A673 (cell line): ENCODE data around the gene PTPN14. TPM values are rescaled to one million over a fixed set of nuclear protein-coding genes. Genes with fewer than 3 reads are reported as not detected.
A peak's percentile ranks its signal among the peaks of the same experiment; 100 is the strongest.

Experiments used
- BruUV-seq: library from RNA; stranded (reverse); fragments of 400-500 nt; replicated peaks from 2 replicates; lab custom pipeline; 2021; lab: Mats Ljungman, UMichigan
- CTCF ChIA-PET: fragments of 300-600 bp; sonication (Branson Sonifier 250); formaldehyde crosslinking; loops from one replicate; lab custom pipeline; 2022; ENCODE audit warnings: antibody characterized with exemption; lab: Charles Lee
- POLR2A ChIA-PET: fragments of 300-600 bp; sonication (Branson Sonifier 250); formaldehyde crosslinking; loops from one replicate; lab custom pipeline; 2022; ENCODE audit warnings: antibody characterized with exemption; ENCODE audit not compliant: low non-redundant PET; lab: Charles Lee
- DNase-seq: peaks from one replicate; pipeline ENCODE4 v3.0.0-alpha.2; 2015; ENCODE audit warnings: low spot score
- H3K27ac ChIP-seq: fragments of 200-600 bp; sonication (generic); 2 replicates; pipeline ENCODE4 v1.5.1; 2016; ENCODE audit warnings: mixed run types, low read depth, mild to moderate bottlenecking, mixed read lengths, antibody characterized with exemption, low read length; ENCODE audit not compliant: poor library complexity, severe bottlenecking
- H3K27me3 ChIP-seq: fragments of 200-600 bp; sonication (generic); replicated peaks from 2 replicates; pipeline ENCODE4 v1.6.1; 2017; ENCODE audit warnings: mixed run types, low read depth, mild to moderate bottlenecking, mixed read lengths, antibody characterized with exemption, low read length; ENCODE audit not compliant: insufficient read depth, poor library complexity
- H3K36me3 ChIP-seq: fragments of 200-600 bp; sonication (generic); 2 replicates; pipeline ENCODE4 v1.6.1; 2016; ENCODE audit warnings: mixed run types, mild to moderate bottlenecking, mixed read lengths, antibody characterized with exemption, low read length; ENCODE audit not compliant: insufficient read depth, poor library complexity, severe bottlenecking
- H3K4me1 ChIP-seq: fragments of 200-600 bp; sonication (generic); 2 replicates; pipeline ENCODE4 v1.6.1; 2017; ENCODE audit warnings: mixed run types, mild to moderate bottlenecking, mixed read lengths, antibody characterized with exemption, low read length; ENCODE audit not compliant: insufficient read depth, poor library complexity, severe bottlenecking
- H3K4me3 ChIP-seq: fragments of 200-600 bp; sonication (generic); 2 replicates; pipeline ENCODE4 v1.5.1; 2016; ENCODE audit warnings: low read depth, mixed run types, mild to moderate bottlenecking, mixed read lengths, low read length; ENCODE audit not compliant: poor library complexity, severe bottlenecking
- H3K9me3 ChIP-seq: fragments of 200-600 bp; sonication (generic); 2 replicates; pipeline ENCODE4 v1.6.1; 2016; ENCODE audit warnings: mixed run types, low read depth, mild to moderate bottlenecking, mixed read lengths, antibody characterized with exemption, low read length; ENCODE audit not compliant: poor library complexity, severe bottlenecking
- EZH2 ChIP-seq: fragments of 200-600 bp; sonication (generic); IDR thresholded peaks from 2 replicates; pipeline ENCODE4 v1.6.1; 2017; ENCODE audit warnings: borderline replicate concordance, low read depth, mild to moderate bottlenecking, mixed read lengths, antibody characterized with exemption, low read length; ENCODE audit not compliant: poor library complexity, severe bottlenecking
- intact Hi-C: fragments of 100-400 bp; cut with micrococcal nuclease; formaldehyde crosslinking; loops from one replicate; pipeline ENCODE4 v1.10.0; 2022; ENCODE audit not compliant: unreplicated experiment
- total RNA-seq: library from RNA; stranded (reverse); gene quantifications from 2 replicates; pipeline ENCODE4 v1.2.3, GENCODE V29; 2021
- TF ChIP-seq, protein P1 (sequence below): fragments of 300-800, 200-600 bp; sonication (generic); conservative IDR thresholded peaks from 2 replicates; pipeline ENCODE4 v1.5.1; 2017; ENCODE audit warnings: low read depth, mild to moderate bottlenecking, antibody characterized with exemption, low read length, moderate library complexity, mixed read lengths

PTPN14 gene
- total RNA-seq, 1 experiment from 2014 or later, result 114 TPM

- no peaks in the 10 kb centered on the region for H3K27me3 ChIP-seq
- H3K4me1 ChIP-seq, result peaks cover 45% of the 10 kb centered on the region
- peak; percentile 32 for DNase-seq
- H3K27ac ChIP-seq, result peak overlapping the region; percentile 9
- H3K9me3 ChIP-seq, result peaks cover 18% of the 10 kb centered on the region
- ChIA-PET POLR2A (no interaction called here), CTCF (no interaction called here)
- no peak overlapping the region for H3K4me3 ChIP-seq
- intact Hi-C loops, result no loop called here
- H3K36me3 ChIP-seq, result peaks cover 6% of the 10 kb centered on the region
- no TSS peak for BruUV-seq
- TF ChIP-seq, protein P1, sequence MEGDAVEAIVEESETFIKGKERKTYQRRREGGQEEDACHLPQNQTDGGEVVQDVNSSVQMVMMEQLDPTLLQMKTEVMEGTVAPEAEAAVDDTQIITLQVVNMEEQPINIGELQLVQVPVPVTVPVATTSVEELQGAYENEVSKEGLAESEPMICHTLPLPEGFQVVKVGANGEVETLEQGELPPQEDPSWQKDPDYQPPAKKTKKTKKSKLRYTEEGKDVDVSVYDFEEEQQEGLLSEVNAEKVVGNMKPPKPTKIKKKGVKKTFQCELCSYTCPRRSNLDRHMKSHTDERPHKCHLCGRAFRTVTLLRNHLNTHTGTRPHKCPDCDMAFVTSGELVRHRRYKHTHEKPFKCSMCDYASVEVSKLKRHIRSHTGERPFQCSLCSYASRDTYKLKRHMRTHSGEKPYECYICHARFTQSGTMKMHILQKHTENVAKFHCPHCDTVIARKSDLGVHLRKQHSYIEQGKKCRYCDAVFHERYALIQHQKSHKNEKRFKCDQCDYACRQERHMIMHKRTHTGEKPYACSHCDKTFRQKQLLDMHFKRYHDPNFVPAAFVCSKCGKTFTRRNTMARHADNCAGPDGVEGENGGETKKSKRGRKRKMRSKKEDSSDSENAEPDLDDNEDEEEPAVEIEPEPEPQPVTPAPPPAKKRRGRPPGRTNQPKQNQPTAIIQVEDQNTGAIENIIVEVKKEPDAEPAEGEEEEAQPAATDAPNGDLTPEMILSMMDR, result no peak
- no peak for TF ChIP-seq EZH2
These were observed 38.0 kb downstream of the PTPN14 start for GRCh38 chr1:214513394-214513793.

DNA sequence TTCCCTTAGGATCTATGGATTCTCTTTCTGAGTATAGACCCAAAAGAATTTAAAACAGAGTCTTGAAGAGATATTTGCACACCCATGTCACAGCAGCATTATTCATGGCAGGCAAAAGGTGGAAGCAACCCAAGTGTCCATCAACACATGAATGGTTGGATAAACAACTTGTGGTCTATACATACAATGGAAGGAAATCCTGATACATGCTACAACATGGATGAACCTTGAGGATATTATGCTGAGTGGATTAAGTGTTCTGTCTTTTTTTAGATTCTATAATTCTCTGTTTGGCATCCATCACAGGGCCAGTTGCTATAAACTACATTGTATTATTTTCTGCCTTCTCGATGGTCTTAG, 39.8 kb downstream of the PTPN14 start:
- Histone ChIP-seq H3K36me3 (peaks cover 6% of the 10 kb centered on the region), H3K9me3 (peaks cover 18% of the 10 kb centered on the region), H3K4me3 (no peak overlapping the region), H3K27ac (no peak overlapping the region), H3K4me1 (peaks cover 46% of the 10 kb centered on the region), H3K27me3 (no peaks in the 10 kb centered on the region)
- intact Hi-C loops, result no loop called here
- BruUV-seq, result no TSS peak
- CTCF ChIA-PET, result no interaction called here
- TF ChIP-seq EZH2, result no peak
- TF ChIP-seq, protein P1, result no peak
- POLR2A ChIA-PET, result no interaction called here
- DNase-seq, result no peak

DNA sequence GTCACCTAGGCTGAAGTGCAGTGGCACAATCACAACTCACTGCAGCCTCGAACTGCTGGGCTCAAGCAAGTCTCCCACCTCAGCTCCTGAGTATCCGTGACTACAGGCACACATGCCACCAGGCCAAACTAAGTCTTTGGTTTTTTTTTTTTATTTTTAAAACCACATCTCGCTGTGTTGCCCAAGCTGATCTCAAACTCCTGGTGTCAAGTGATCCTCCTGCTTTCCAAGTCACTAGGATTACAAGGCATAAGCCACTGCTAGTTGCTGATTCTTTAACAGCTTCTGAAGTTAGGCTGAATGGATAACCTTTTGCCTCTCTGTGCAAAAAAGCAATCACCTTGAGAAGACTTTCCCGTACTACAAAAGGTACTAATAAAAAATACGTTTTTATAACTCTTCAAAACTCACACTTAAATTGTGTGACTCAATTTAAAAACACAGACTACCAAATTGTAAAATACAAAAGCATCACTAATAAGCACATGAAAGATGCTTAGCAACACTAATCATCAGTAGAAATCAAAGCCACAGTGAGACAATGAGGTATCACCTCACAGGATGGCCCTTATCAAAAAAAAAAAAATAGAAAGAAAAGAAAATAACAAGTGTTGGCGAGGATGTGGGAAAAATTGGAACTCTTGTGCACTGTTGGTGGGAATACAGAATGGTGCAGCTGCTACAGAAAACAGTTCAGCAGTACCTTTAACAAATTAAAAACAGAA, 40.3 kb downstream of the PTPN14 start:
- Histone ChIP-seq H3K27ac (no peak overlapping the region), H3K36me3 (peaks cover 6% of the 10 kb centered on the region), H3K27me3 (no peaks in the 10 kb centered on the region), H3K4me3 (no peak overlapping the region), H3K4me1 (peaks cover 41% of the 10 kb centered on the region), H3K9me3 (peaks cover 18% of the 10 kb centered on the region)
- DNase-seq, result no peak
- intact Hi-C loops, result no loop called here
- TF ChIP-seq EZH2, result no peak
- TF ChIP-seq, protein P1, result no peak
- POLR2A ChIA-PET, result no interaction called here
- CTCF ChIA-PET, result no interaction called here
- no TSS peak for BruUV-seq
